Astrocyte of the spinal cord (primary cell): Measurements from ENCODE around the gene CYTH4.
"Not testable (repeated sequence)": the region's sequence is repeated elsewhere in the genome, so short reads cannot be mapped to it uniquely, and the experiment has no call there.

Experiments
- DNase-seq: peaks from one replicate; pipeline ENCODE4 v3.0.0; 2011; ENCODE audit warnings: low read depth, low spot score
- H3K4me3 ChIP-seq: 2 replicates; pipeline ENCODE4 v1.5.1; 2011; ENCODE audit warnings: low read depth, mild to moderate bottlenecking, low read length, moderate library complexity
- in situ Hi-C: cut with HindIII; loops from 2 replicates; pipeline ENCODE4 v1.10.0; 2017; ENCODE audit warnings: low sequenced_read_pairs
- TF ChIP-seq, protein P1 (sequence below): IDR thresholded peaks from 2 replicates; pipeline ENCODE4 v1.5.1; 2012; ENCODE audit warnings: low read depth, mild to moderate bottlenecking, low read length, inconsistent platforms

Gene CYTH4

DNA sequence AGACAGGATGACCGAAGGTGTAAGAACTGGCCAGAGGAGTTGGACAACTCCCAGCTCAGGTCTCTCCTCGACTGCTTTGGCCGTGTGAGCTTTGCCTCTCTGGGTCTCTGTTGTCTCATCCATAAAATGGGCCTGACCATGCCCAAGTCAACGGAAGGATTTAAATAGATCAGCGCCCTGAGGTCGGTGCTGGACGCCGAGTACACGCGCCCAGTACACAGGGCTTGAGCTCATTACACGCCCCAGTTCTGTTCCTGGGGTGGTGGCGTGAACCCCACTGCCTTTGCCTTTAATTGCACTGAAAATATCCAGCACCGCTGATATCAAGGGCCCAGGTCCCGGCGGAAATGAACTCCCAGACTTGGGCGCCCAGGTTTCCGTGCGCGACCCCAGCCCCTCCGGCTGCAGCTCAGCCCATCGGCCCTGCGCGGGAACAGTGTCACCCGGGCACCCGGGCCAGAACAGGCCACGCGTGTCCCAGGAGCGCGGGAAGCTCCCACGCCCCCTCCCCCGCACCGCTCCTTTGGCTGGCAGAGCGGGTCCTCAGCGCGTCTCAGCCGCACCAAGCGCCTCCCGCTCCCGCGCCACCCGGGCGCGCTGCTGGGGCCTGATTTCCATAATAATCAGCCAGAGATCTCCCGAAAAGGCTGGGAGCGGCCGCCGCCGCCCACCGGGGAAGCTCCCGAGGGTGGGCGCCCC, 42.2 kb downstream of the CYTH4 start:
- peak overlapping the region; percentile 2 for H3K4me3 ChIP-seq
- no peak for DNase-seq
- TF ChIP-seq, protein P1, sequence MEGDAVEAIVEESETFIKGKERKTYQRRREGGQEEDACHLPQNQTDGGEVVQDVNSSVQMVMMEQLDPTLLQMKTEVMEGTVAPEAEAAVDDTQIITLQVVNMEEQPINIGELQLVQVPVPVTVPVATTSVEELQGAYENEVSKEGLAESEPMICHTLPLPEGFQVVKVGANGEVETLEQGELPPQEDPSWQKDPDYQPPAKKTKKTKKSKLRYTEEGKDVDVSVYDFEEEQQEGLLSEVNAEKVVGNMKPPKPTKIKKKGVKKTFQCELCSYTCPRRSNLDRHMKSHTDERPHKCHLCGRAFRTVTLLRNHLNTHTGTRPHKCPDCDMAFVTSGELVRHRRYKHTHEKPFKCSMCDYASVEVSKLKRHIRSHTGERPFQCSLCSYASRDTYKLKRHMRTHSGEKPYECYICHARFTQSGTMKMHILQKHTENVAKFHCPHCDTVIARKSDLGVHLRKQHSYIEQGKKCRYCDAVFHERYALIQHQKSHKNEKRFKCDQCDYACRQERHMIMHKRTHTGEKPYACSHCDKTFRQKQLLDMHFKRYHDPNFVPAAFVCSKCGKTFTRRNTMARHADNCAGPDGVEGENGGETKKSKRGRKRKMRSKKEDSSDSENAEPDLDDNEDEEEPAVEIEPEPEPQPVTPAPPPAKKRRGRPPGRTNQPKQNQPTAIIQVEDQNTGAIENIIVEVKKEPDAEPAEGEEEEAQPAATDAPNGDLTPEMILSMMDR, result no peak
- in situ Hi-C loops, result no loop called here

DNA sequence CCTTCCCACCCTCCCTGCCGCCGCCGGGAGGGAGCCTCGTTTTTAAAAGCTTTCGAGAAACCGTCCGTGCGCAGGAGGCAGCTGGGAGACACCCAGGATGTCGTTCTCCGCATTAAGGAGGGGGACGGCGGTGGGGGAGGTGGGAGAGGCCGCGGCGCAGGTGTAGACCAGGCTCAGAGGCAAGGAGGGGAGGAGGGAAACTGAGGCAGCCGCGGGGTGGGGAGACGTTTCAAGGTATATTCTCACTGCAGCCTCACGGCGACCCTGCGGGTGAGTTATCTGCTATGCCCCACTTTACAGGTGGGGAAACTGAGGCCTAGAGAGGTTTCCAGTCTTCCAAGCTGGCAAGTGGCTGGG, 42.7 kb downstream of the CYTH4 start:
- DNase-seq, result no peak
- TF ChIP-seq, protein P1, result no peak
- peak overlapping the region; percentile 2 for H3K4me3 ChIP-seq
- in situ Hi-C loops, result no loop called here

DNA sequence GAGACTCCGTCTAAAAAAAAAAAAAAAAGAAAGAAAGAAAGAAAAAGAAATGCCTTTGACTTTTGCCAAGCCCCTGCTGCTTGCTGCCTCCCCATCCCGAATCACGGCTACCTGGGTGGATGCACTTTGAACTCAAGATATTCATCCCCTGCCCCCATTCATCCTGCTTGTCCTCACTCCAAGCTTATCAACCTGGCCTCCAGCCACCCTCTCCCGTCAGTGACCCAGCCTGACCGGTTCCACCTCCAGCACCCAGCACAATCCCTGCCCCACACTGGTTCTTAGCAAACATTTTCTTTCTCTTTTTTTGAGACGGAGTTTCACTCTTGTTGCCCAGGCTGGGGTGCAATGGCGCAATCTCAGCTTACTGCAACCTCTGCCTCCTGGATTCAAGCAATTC, 44.4 kb downstream of the CYTH4 start:
- TF ChIP-seq, protein P1, result no peak
- in situ Hi-C loops, result no loop called here
- DNase-seq, result no peak
- H3K4me3 ChIP-seq, result no peak overlapping the region

DNA sequence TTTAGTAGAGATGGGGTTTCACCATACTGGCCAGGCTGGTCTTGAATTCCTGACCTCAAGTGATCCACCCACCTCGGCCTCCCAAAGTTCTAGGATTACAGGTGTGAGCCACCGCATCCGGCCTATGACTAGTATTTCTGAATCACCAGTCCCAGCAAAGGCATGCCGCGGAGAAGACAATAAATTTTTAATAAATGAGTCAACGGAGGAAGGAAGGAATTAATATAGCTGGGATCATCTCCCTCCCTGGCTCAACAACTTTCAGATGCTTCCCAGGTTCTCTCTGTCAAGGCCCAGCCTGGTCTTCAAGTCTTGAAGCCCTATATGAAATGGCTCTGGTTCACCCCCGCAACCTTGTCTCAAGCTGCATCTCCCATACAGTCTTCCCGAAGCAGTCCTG, 45.7 kb downstream of the CYTH4 start:
- DNase-seq, result peak; percentile 79
- TF ChIP-seq, protein P1, result no peak
- no peak overlapping the region for H3K4me3 ChIP-seq
- in situ Hi-C loops, result no loop called here

DNA sequence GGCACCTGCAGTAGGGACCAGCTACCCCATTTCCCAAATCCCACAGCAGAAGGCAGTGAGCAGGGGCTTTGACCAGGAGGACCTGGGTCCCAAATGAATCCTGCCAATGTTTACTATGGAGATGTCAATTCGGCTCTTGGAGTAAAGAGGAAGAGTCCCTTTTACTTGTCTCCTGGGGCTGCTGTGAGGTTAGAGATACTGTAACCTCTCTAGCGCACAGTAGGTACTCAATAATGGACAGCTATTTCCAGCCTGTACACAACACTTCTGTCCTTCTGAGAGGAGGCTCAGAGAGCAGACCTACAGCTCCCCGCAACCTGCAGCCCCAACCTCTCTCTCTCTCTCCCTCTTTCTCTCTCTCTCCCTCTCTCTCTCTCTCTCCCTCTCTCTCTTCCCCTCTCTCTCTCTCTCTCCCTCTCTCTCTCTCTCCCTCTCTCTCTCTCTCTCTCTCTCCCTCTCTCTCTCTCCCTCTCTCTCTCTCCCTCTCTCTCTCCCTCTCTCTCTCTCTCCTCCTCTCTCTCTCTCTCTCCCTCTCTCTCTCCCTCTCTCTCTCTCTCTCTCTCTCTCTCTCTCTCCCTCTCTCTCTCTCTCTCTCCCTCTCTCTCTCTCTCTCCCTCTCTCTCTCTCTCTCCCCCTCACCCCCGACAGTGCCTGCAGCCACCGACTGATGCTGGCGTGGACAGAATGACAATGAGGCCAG, 46.4 kb downstream of the CYTH4 start:
- in situ Hi-C loops, DNase-seq, H3K4me3 ChIP-seq: not testable (repeated sequence)

DNA sequence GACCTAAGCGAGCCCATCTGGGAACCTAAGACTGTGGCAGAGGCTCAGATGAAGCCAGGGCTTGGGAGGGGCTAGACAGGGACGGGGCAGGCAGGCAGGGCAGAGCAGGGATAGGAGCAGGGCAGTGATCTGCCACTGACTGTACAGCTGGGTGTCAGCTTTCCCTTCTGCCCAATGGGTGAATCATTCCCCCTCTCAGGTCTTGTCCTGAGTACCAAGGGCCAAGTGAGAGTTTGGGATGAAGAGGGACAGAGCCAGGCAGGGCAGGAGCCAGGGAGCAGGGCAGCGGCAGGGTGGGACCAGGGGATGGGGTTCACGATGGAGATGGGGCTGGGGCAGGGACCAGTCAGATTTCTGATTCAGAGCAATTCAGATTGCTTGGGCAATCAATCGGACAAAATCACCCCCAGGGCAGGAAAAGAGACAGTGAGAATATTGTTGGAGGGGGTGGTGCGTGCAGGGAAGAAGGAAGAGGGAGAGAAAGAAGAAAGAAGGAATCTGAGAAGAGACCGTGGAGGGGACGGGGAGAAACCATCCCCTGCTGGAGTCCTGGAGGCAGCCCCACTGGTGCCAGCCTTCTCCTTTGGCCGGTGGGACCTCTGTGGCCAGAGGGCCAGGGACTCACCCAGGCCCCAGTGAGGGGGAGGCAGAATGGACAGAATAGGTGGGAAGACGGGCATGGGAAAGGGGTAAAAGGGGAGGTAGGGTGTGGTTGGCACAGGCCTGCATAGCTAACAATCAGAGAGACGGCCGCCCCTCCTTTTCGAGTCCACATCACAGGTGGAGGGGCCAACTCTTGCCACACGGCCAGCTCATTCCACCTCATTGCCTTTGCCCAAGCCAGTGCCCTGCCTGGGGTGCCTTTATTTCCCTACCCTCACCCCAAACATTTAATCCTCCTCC, 47.2 kb downstream of the CYTH4 start:
- TF ChIP-seq, protein P1, result no peak
- in situ Hi-C loops, result no loop called here
- H3K4me3 ChIP-seq, result no peak overlapping the region
- no peak for DNase-seq
